Endothelial cell of umbilical vein (primary cell): Measurements from ENCODE around the gene XRRA1. TPM values are rescaled to one million over a fixed set of nuclear protein-coding genes. Genes with fewer than 3 reads are reported as not detected.

Experiments
- BruUV-seq: library from RNA; stranded (reverse); fragments of 400-500 nt; replicated peaks from 2 replicates; lab custom pipeline; 2021; lab: Mats Ljungman, UMichigan
- CTCF ChIA-PET: fragments of 300-600, 350-600 bp; sonication (Branson Sonifier 250); formaldehyde crosslinking; loops from one replicate; lab custom pipeline; 2021; ENCODE audit warnings: antibody characterized with exemption, inconsistent platforms; lab: Charles Lee
- POLR2A ChIA-PET: fragments of 300-600, 350-600 bp; sonication (Branson Sonifier 250); formaldehyde crosslinking; loops from one replicate; lab custom pipeline; 2021; ENCODE audit warnings: antibody characterized with exemption, inconsistent platforms; lab: Charles Lee
- DNase-seq: peaks from one replicate; pipeline ENCODE4 v3.0.0-alpha.2; 2011; ENCODE audit warnings: low read depth, low spot score
- FAIRE-seq: peaks from 2 replicates; lab custom pipeline; 2011; peaks lifted over from hg19 to GRCh38; lab: Jason Lieb, UNC
- H2AFZ ChIP-seq: 2 replicates; pipeline ENCODE4 v1.6.0; 2012; ENCODE audit warnings: low read depth, low read length, control low read depth, inconsistent platforms
- H3K27ac ChIP-seq: 2 replicates; pipeline ENCODE4 v1.5.1; 2011; ENCODE audit warnings: low read depth, mild to moderate bottlenecking, control low read depth, low read length, moderate library complexity; ENCODE audit not compliant: insufficient read depth
- H3K27me3 ChIP-seq, 2 experiments: 2 replicates each; pipeline versions ENCODE4 v1.6.0 to v1.6.1; 2011; ENCODE audit warnings: low read length in 2 of 2, mixed read lengths in 1 of 2; ENCODE audit not compliant: control insufficient read depth in 2 of 2, insufficient read depth in 2 of 2
- H3K36me3 ChIP-seq, 2 experiments: 2 replicates in 1 of 2; 3 replicates in 1 of 2; pipeline ENCODE4 v1.5.1; 2011; ENCODE audit warnings: low read length in 2 of 2, mild to moderate bottlenecking in 1 of 2, moderate library complexity in 1 of 2; ENCODE audit not compliant: control insufficient read depth in 2 of 2, insufficient read depth in 2 of 2; ENCODE audit errors: extremely low read depth in 1 of 2
- H3K4me1 ChIP-seq: 3 replicates; pipeline ENCODE4 v1.5.1; 2011; ENCODE audit warnings: mild to moderate bottlenecking, low read length; ENCODE audit not compliant: control insufficient read depth, insufficient read depth; ENCODE audit errors: extremely low read depth
- H3K4me2 ChIP-seq: 2 replicates; pipeline ENCODE4 v1.6.1; 2011; ENCODE audit warnings: low read length, control low read depth, mixed read lengths; ENCODE audit not compliant: insufficient read depth
- H3K4me3 ChIP-seq, 3 experiments: fragments of 200-600 bp in 1 of 3; sonication (generic), shearing (Covaris generic) in 1 of 3; replicated peaks in 1 of 3; 2 replicates each; pipeline ENCODE4 v1.5.1; 2011 to 2016; ENCODE audit warnings: control low read depth in 3 of 3, low read length in 3 of 3, mild to moderate bottlenecking in 2 of 3, inconsistent platforms in 1 of 3, low read depth in 1 of 3, moderate library complexity in 1 of 3; ENCODE audit not compliant: insufficient read depth in 1 of 3
- H3K79me2 ChIP-seq: 2 replicates; pipeline ENCODE4 v1.6.0; 2012; ENCODE audit warnings: low read length, inconsistent platforms; ENCODE audit not compliant: control insufficient read depth, insufficient read depth
- H3K9ac ChIP-seq: replicated peaks from 2 replicates; pipeline ENCODE3; 2011; ENCODE audit warnings: low read length, control low read depth; ENCODE audit not compliant: insufficient read depth; ENCODE audit errors: extremely low read depth
- H3K9me1 ChIP-seq: replicated peaks from 3 replicates; pipeline ENCODE4 v1.6.0; 2011; ENCODE audit warnings: mild to moderate bottlenecking, low read length; ENCODE audit not compliant: control insufficient read depth, insufficient read depth; ENCODE audit errors: extremely low read depth
- H3K9me3 ChIP-seq: replicated peaks from 2 replicates; pipeline ENCODE4 v1.5.1; 2012; ENCODE audit warnings: low read length, inconsistent platforms; ENCODE audit not compliant: control insufficient read depth, insufficient read depth
- H4K20me1 ChIP-seq: replicated peaks from 2 replicates; pipeline ENCODE3; 2011; ENCODE audit warnings: mild to moderate bottlenecking, low read length; ENCODE audit not compliant: control insufficient read depth, insufficient read depth; ENCODE audit errors: extremely low read depth
- CTCF ChIP-seq, 2 donors: IDR thresholded peaks; 1 replicate in 1 of 2; 2 replicates in 1 of 2; pipeline ENCODE4 v1.5.1; 2011; ENCODE audit warnings: low read length in 2 of 2, mild to moderate bottlenecking in 2 of 2, moderate library complexity in 2 of 2, control low read depth in 1 of 2, inconsistent platforms in 1 of 2, low read depth in 1 of 2; ENCODE audit not compliant: insufficient read depth in 1 of 2; ENCODE audit errors: extremely low read depth in 1 of 2
- EZH2 ChIP-seq: IDR thresholded peaks from 2 replicates; pipeline ENCODE4 v1.6.1; 2012; ENCODE audit warnings: borderline replicate concordance, low read depth, mild to moderate bottlenecking, moderate library complexity, low read length, inconsistent platforms; ENCODE audit not compliant: severe bottlenecking
- FOS ChIP-seq: IDR thresholded peaks from 2 replicates; pipeline ENCODE4 v1.6.1; 2011; ENCODE audit warnings: mild to moderate bottlenecking, low read length, moderate library complexity, borderline replicate concordance; ENCODE audit not compliant: insufficient read depth
- GATA2 ChIP-seq: IDR thresholded peaks from 2 replicates; pipeline ENCODE4 v1.7.0; 2011; ENCODE audit warnings: low read depth, mild to moderate bottlenecking, moderate library complexity, mixed read lengths, low read length; ENCODE audit not compliant: insufficient read length, insufficient read depth
- JUN ChIP-seq: IDR thresholded peaks from 2 replicates; pipeline ENCODE4 v1.6.1; 2011; ENCODE audit warnings: borderline replicate concordance, low read depth; ENCODE audit not compliant: insufficient read length, insufficient read depth
- MAX ChIP-seq: IDR thresholded peaks from 2 replicates; pipeline ENCODE4 v1.6.1; 2011; ENCODE audit not compliant: insufficient read depth, insufficient read length
- MYC ChIP-seq: IDR thresholded peaks from one replicate; pipeline ENCODE4 v1.6.1; 2011; ENCODE audit warnings: mild to moderate bottlenecking, low read depth, low read length
- POLR2A ChIP-seq: IDR thresholded peaks from 2 replicates; pipeline ENCODE4 v1.6.1; 2012; ENCODE audit warnings: low read depth, mild to moderate bottlenecking, control low read depth, low read length
- POLR2AphosphoS5 ChIP-seq: IDR thresholded peaks from 2 replicates; pipeline ENCODE4 v1.6.1; 2012; ENCODE audit warnings: low read depth, mild to moderate bottlenecking, control low read depth, low read length, moderate library complexity; ENCODE audit not compliant: insufficient read depth
- dilution Hi-C: fragments of 300-500 bp; cut with MboI; formaldehyde crosslinking; loops from one replicate; pipeline ENCODE4 v1.15.0; 2019; ENCODE audit warnings: low sequenced_read_pairs; ENCODE audit not compliant: extremely low pct_ligation_motif_present
- intact Hi-C: fragments of 100-400 bp; cut with micrococcal nuclease; formaldehyde crosslinking; loops from one replicate; pipeline ENCODE4 v1.10.0; 2022
- polyA plus RNA-seq, 4 experiments: library from polyadenylated mRNA; depleted of rRNA in 3 of 4; stranded (reverse) in 3 of 4; unstranded in 1 of 4; fragments of >200 nt; gene quantifications; 2 replicates each; pipeline versions ENCODE4 v1.2.1 to v1.2.3, GENCODE V29; 2011 to 2012; ENCODE audit warnings: missing spikeins in 1 of 4
- total RNA-seq: library from RNA; stranded (reverse); gene quantifications from 2 replicates; pipeline ENCODE4 v1.2.3, GENCODE V29; 2021

The XRRA1 gene
- total and polyA plus RNA-seq, 2 donors (not counting 3 experiments of a cell fraction or from before 2014, with no cell fraction given): 8.6 to 11.2 TPM

GRCh38 chr11:74840486-74840885, 108.4 kb downstream of the XRRA1 start:
- BruUV-seq: TSS peak; percentile 13
- POLR2A ChIA-PET: no interaction called here
- Histone ChIP-seq H3K9ac (no peak overlapping the region), H3K36me3 (peaks cover 10 to 29% of the 10 kb centered on the region in 2 experiments), H3K4me1 (peaks cover 23% of the 10 kb centered on the region), H3K4me3 (no peak overlapping the region), H3K27ac (peak overlapping the region; percentile 33), H3K27me3 (no peaks in the 10 kb centered on the region), H3K9me3 (no peaks in the 10 kb centered on the region), H4K20me1 (no peaks in the 10 kb centered on the region), H3K9me1 (no peaks in the 10 kb centered on the region), H2AFZ (no peak overlapping the region), H3K79me2 (no peaks in the 10 kb centered on the region), H3K4me2 (peak overlapping the region; percentile 11)
- intact Hi-C loops (loop anchor here (1.0 to 2.0 kb wide), 2 partner anchors 18 to 85 kb away; no protein-coding TSS in a partner anchor), dilution Hi-C loops (no loop called here)
- TF ChIP-seq EZH2: no peak
- TF ChIP-seq GATA2: no peak
- TF ChIP-seq MAX: no peak
- TF ChIP-seq JUN: no peak
- TF ChIP-seq POLR2AphosphoS5: no peak
- no peak for TF ChIP-seq POLR2A
- no peak for TF ChIP-seq MYC
- no peak for TF ChIP-seq FOS
- TF ChIP-seq CTCF (IDR thresholded peaks at IDR 0.05; ENCODE audit: extremely low read depth in 1 of 2, insufficient read depth in 1 of 2, low read depth in 1 of 2, low read length in 2 of 2): no peak
- peak; percentile 76 for DNase-seq
- FAIRE-seq: peak; percentile 59
- CTCF ChIA-PET: interaction anchor here (0.9 to 1.5 kb wide), 4 partner anchors 9 to 138 kb away, joined by 3 to 5 read pairs (median 4); no protein-coding TSS in a partner anchor
